Measurements from ENCODE around the gene M1AP. TPM values are rescaled to one million over a fixed set of nuclear protein-coding genes. Genes with fewer than 3 reads are reported as not detected.
A peak's percentile ranks its signal among the peaks of the same experiment; 100 is the strongest.
"Not testable (repeated sequence)": the region's sequence is repeated elsewhere in the genome, so short reads cannot be mapped to it uniquely, and the experiment has no call there.

Gene M1AP
- total RNA-seq, 1 experiment from 2014 or later: not detected

- peak; percentile 97 for DNase-seq (ENCODE audit: low read depth)
Measured at GRCh38 chr2:74653985-74654882, 6.1 kb upstream of the M1AP start, which contains the start of gene SEMA4F. Gene SEMA4F, plus strand, starts transcription at chr2:74654247. Its CDS starts 130 bp downstream, at chr2:74654377.

DNA sequence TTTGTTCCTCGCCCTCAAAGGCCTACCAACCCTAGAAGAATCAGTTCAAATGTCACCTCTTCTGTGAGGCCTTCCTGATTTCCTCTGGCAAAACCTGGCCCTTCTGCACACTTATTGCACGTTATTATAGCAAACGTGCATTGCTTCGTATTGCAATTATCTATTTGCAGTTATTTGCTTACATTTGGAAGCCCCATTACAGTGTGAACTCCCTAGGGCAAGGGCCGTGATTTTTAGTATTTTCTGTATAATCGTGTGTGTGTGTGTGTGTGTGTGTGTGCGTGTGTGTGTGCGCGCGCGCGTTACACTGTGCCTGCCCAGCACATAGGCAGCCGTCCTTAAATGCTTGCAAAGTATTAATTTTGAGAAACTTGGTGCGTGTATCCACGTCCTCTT lies 5.5 kb upstream of the M1AP start:
- DNase-seq (ENCODE audit: low read depth): no peak

- no peak for DNase-seq (ENCODE audit: low read depth)
Measured at GRCh38 chr2:74646834-74647482, 1.2 kb downstream of the M1AP start.

DNA sequence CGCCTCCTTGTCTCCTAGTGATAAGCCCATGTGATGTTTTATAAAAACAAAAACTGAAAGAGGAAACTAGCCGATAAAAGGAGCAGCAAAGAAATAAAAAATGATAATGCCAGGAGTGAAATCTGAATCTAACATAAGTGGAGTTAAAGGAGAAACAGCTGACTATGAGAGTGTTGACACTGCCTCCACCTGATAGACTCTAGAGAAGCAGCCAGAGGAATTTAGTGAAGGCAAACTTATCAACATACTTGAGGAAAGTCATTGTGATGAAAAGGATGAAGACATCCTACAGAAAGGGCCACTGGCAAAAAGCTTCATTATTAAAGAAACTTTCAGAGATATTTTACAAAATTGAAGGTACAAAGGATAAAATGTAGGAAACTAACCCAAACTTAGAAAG lies 1.9 kb downstream of the M1AP start:
- no peak for DNase-seq (ENCODE audit: low read depth)

GRCh38 chr2:74645344-74645743 lies 2.8 kb downstream of the M1AP start:
- DNase-seq (ENCODE audit: low read depth): no peak

GRCh38 chr2:74639550-74639949 lies 8.6 kb downstream of the M1AP start:
- DNase-seq (ENCODE audit: low read depth): no peak

- no peak for DNase-seq (ENCODE audit: low read depth)
Measured at GRCh38 chr2:74632939-74633312, 15.2 kb downstream of the M1AP start.

DNA sequence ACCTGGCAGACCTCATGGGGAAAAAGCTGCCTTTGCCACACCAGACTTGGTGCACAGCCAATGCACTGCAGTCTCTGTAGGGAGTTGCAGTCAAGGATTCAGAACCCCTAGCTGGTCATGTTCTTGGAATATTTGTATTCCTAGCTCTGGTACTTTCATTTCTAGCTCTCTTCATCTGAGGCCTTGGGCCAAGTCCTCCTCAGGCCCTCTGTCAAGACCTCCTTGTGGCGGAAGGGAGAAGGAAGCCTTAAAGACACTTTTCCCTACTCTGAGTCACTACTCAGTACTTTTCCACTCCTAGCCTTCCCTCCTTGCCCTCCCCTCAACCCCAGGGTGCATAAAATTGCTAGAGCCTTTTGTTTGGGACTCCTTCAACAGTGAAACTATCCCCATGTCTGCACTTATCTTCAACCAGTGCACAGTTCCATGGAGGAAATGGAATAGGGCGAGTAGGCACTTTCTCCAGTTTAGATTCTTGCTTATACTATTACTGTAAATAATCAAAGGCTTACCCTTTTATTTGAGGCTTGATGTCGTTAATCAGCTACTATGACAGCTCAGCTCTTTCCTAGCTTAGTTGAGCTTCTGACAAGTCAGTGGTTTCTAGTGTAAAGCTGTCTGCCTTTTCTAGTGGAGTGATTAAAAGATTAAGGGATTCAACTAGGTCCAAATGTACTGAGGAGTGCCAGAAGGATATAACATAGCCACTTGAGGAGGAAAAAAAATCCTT lies 15.8 kb downstream of the M1AP start:
- DNase-seq (ENCODE audit: low read depth): peak; percentile 21

DNA sequence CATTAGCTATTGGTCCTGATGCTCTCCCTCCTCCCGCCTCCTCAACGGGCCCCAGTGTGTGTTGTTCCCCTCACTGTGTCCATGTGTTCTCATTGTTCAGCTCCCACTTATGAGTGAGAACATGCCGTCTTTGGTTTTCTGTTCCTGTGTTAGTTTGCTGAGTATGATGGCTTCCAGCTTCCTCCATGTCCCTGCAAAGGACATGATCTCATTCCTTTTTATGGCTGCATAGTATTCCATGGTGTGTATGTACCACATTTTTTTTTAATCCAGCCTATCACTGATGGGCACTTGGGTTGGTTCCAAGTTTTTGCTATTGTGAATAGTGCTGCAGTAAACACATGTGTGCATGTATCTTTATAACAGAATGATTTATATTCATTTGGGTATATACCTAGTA lies 17.7 kb downstream of the M1AP start:
- not testable (repeated sequence) for DNase-seq (ENCODE audit: low read depth)

DNA sequence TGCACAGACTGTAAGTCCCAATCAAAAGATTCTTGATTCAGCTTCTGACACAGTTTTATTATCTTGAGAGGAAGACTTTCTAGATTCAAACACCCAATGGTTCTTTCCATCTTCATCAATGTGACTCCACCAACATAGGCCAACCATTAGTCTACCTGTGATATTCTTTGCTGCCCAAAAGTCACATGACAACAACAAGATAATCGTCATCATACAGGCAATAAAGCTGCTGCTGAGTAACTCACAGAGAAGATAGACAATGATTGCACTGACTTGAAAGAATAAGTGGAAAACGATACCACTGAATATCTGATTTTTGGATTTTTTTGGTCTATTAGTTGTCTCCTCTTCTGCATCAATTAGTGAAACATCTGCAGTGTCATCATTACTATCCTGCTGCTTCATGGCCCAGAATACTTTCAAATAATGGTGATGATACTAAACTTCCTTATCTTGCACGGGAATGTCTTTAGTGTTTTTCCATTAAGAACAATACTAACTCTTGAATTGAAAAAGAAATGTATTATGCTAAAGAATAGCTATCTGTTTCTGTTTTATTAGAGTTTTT lies 19.5 kb downstream of the M1AP start:
- no peak for DNase-seq (ENCODE audit: low read depth)

DNA sequence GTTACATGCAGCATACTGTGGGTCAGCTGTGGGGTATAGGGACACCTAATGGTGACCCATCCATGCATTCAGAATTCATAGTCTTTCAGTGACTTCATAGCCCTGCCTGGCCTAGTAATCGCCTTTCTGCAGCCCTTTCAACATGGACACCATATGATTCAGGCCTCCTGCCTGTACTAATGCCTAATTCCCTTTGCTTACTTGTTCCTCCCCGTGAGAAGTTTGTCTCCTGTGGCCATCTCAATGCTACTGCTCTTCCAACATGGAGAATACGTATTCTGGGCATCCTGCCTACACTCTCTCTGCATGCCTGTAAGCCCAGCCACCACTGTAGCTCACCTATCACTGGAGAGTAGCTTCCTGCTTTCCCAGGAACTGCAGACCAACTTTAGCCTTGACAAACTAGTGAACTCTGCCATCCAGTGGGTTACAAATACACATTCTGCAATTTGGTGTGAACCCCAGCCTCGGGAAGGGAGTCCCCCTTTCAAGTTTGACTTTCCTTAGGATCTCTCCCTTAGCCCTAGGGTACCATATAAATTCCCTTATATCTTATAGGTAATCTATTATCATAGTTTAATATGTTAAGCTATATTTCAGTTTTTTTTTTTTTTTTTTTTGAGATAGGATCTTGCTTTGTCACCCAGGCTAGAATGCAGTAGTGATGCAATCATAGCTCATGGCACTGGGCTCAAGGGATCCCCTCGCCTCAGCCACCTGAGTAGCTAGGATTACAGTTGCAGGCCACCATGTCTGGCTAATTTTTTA lies 22.3 kb downstream of the M1AP start:
- no peak for DNase-seq (ENCODE audit: low read depth)

GRCh38 chr2:74620671-74621070 lies 27.5 kb downstream of the M1AP start:
- no peak for DNase-seq (ENCODE audit: low read depth)

GRCh38 chr2:74619651-74620297 lies 28.4 kb downstream of the M1AP start:
- no peak for DNase-seq (ENCODE audit: low read depth)

GRCh38 chr2:74618410-74619083 lies 29.6 kb downstream of the M1AP start:
- DNase-seq (ENCODE audit: low read depth): no peak

- no peak for DNase-seq (ENCODE audit: low read depth)
Measured at GRCh38 chr2:74617122-74617521, 31.0 kb downstream of the M1AP start.

DNA sequence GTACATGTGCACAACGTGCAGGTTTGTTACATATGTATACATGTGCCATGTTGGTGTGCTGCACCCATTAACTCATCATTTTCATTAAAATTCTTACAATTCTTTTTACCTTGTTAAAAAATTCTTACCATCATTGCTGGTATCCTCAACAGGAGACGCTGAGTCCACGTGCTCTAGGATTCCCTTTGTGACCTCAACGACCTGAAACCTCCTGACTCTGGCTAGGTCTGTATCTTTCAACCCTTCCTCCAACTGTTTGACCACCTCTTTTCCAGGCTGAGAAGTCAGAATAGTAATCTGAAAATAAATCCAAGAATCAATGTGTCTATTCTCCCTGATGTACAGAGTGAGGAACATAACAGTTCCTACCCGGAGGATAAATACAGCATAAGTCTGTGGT lies 41.2 kb downstream of the M1AP start:
- no peak for DNase-seq (ENCODE audit: low read depth)

GRCh38 chr2:74603282-74604000 lies 44.7 kb downstream of the M1AP start:
- no peak for DNase-seq (ENCODE audit: low read depth)

GRCh38 chr2:74602586-74603281 lies 45.4 kb downstream of the M1AP start:
- DNase-seq (ENCODE audit: low read depth): peak; percentile 38

GRCh38 chr2:74599676-74600075 lies 48.5 kb downstream of the M1AP start:
- DNase-seq (ENCODE audit: low read depth): no peak

All from Daoy (cell line).